GM06990 (cell line): ENCODE data around the gene C12orf43.

Experiments
- DNase-seq: peaks from one replicate; pipeline ENCODE4 v3.0.0-alpha.2; 2011; ENCODE audit not compliant: insufficient read length; ENCODE audit errors: extremely low read depth
- H3K27me3 ChIP-seq: replicated peaks from 2 replicates; pipeline ENCODE4 v1.6.0; 2011; ENCODE audit warnings: low read length; ENCODE audit not compliant: control insufficient read depth, insufficient read depth
- H3K36me3 ChIP-seq: 2 replicates; pipeline ENCODE4 v1.5.1; 2011; ENCODE audit warnings: low read length; ENCODE audit not compliant: control insufficient read depth, insufficient read depth
- H3K4me3 ChIP-seq: replicated peaks from 2 replicates; pipeline ENCODE4 v1.5.1; 2011; ENCODE audit warnings: low read depth, mild to moderate bottlenecking, control low read depth, low read length
- TF ChIP-seq, protein P1 (sequence below): IDR thresholded peaks from 2 replicates; pipeline ENCODE4 v1.5.1; 2011; ENCODE audit warnings: low read length, control low read depth, mild to moderate bottlenecking, inconsistent platforms; ENCODE audit not compliant: insufficient read depth, poor library complexity, severe bottlenecking

Gene C12orf43

GRCh38 chr12:121060149-121061001, 44.1 kb upstream of the C12orf43 start:
- no peaks in the 10 kb centered on the region for H3K36me3 ChIP-seq
- no peaks in the 10 kb centered on the region for H3K27me3 ChIP-seq
- peak overlapping the region; percentile 56 for H3K4me3 ChIP-seq
- peak; percentile 62 for DNase-seq
- TF ChIP-seq, protein P1, sequence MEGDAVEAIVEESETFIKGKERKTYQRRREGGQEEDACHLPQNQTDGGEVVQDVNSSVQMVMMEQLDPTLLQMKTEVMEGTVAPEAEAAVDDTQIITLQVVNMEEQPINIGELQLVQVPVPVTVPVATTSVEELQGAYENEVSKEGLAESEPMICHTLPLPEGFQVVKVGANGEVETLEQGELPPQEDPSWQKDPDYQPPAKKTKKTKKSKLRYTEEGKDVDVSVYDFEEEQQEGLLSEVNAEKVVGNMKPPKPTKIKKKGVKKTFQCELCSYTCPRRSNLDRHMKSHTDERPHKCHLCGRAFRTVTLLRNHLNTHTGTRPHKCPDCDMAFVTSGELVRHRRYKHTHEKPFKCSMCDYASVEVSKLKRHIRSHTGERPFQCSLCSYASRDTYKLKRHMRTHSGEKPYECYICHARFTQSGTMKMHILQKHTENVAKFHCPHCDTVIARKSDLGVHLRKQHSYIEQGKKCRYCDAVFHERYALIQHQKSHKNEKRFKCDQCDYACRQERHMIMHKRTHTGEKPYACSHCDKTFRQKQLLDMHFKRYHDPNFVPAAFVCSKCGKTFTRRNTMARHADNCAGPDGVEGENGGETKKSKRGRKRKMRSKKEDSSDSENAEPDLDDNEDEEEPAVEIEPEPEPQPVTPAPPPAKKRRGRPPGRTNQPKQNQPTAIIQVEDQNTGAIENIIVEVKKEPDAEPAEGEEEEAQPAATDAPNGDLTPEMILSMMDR: peak; percentile 64

- TF ChIP-seq, protein P1: no peak
- DNase-seq: peak; percentile 28
- H3K4me3 ChIP-seq: no peak overlapping the region; the same call in 1 of the 2 replicates
- H3K27me3 ChIP-seq: no peaks in the 10 kb centered on the region
- no peaks in the 10 kb centered on the region for H3K36me3 ChIP-seq
Measured at GRCh38 chr12:121059031-121059898, 43.0 kb upstream of the C12orf43 start.

GRCh38 chr12:121057794-121058193, 41.5 kb upstream of the C12orf43 start:
- no peaks in the 10 kb centered on the region for H3K27me3 ChIP-seq
- TF ChIP-seq, protein P1: no peak
- H3K36me3 ChIP-seq: no peaks in the 10 kb centered on the region
- DNase-seq: no peak
- H3K4me3 ChIP-seq: no peak overlapping the region

- no peaks in the 10 kb centered on the region for H3K27me3 ChIP-seq
- DNase-seq: no peak
- H3K4me3 ChIP-seq: no peak overlapping the region
- no peaks in the 10 kb centered on the region for H3K36me3 ChIP-seq
- TF ChIP-seq, protein P1: no peak
Measured at GRCh38 chr12:121053706-121054105, 37.4 kb upstream of the C12orf43 start.

GRCh38 chr12:121050725-121051124, 34.4 kb upstream of the C12orf43 start:
- TF ChIP-seq, protein P1: no peak

More at GRCh38 chr12:121050725-121051124, 34.4 kb upstream of the C12orf43 start:
- Histone ChIP-seq H3K4me3 (no peak overlapping the region), H3K27me3 (no peaks in the 10 kb centered on the region), H3K36me3 (no peaks in the 10 kb centered on the region)
- DNase-seq: no peak
